ENCODE data around the gene GNG8.

Gene GNG8

GRCh38 chr19:46621191-46622117 is 14.5 kb downstream of the GNG8 start:
- DNase-seq (ENCODE audit: extremely low spot score, insufficient read length, low read depth) = no peak
- FAIRE-seq = no peak

- FAIRE-seq (no peak), DNase-seq (ENCODE audit: extremely low spot score, insufficient read length, low read depth) (no peak)
Measured at GRCh38 chr19:46620716-46621115, 15.3 kb downstream of the GNG8 start.

- no peak for DNase-seq (ENCODE audit: extremely low spot score, insufficient read length, low read depth)
- no peak for FAIRE-seq
Measured at GRCh38 chr19:46620267-46620666, 15.7 kb downstream of the GNG8 start.

- FAIRE-seq (peak; percentile 75), DNase-seq (ENCODE audit: extremely low spot score, insufficient read length, low read depth) (no peak)
Measured at GRCh38 chr19:46618670-46619231, 17.3 kb downstream of the GNG8 start.

GRCh38 chr19:46617601-46618000 is 18.4 kb downstream of the GNG8 start:
- no peak for FAIRE-seq
- DNase-seq (ENCODE audit: extremely low spot score, insufficient read length, low read depth) = no peak

- no peak for DNase-seq (ENCODE audit: extremely low spot score, insufficient read length, low read depth)
- FAIRE-seq = peak; percentile 52
Measured at GRCh38 chr19:46616631-46617322, 19.2 kb downstream of the GNG8 start.

- DNase-seq (ENCODE audit: extremely low spot score, insufficient read length, low read depth) (no peak), FAIRE-seq (no peak)
Measured at GRCh38 chr19:46615966-46616365, 20.0 kb downstream of the GNG8 start.

GRCh38 chr19:46614114-46614722 is 21.8 kb downstream of the GNG8 start:
- FAIRE-seq = peak; percentile 83
- DNase-seq (ENCODE audit: extremely low spot score, insufficient read length, low read depth) = peak; percentile 62

- FAIRE-seq (no peak), DNase-seq (ENCODE audit: extremely low spot score, insufficient read length, low read depth) (no peak)
Measured at GRCh38 chr19:46613525-46613924, 22.5 kb downstream of the GNG8 start.

GRCh38 chr19:46611776-46612175 is 24.2 kb downstream of the GNG8 start:
- FAIRE-seq (no peak), DNase-seq (ENCODE audit: extremely low spot score, insufficient read length, low read depth) (no peak)

GRCh38 chr19:46610851-46611770 is 24.9 kb downstream of the GNG8 start:
- no peak for DNase-seq (ENCODE audit: extremely low spot score, insufficient read length, low read depth)
- FAIRE-seq = peak; percentile 85

- DNase-seq (ENCODE audit: extremely low spot score, insufficient read length, low read depth) = no peak
- FAIRE-seq = no peak
Measured at GRCh38 chr19:46610413-46610775, 25.6 kb downstream of the GNG8 start.

GRCh38 chr19:46609511-46610412 is 26.2 kb downstream of the GNG8 start:
- no peak for FAIRE-seq

GRCh38 chr19:46608581-46609345 is 27.2 kb downstream of the GNG8 start:
- FAIRE-seq (no peak), DNase-seq (ENCODE audit: extremely low spot score, insufficient read length, low read depth) (no peak)

More at GRCh38 chr19:46609511-46610412, 26.2 kb downstream of the GNG8 start:
- DNase-seq (ENCODE audit: extremely low spot score, insufficient read length, low read depth) = no peak

GRCh38 chr19:46608178-46608577 is 27.8 kb downstream of the GNG8 start:
- DNase-seq (ENCODE audit: extremely low spot score, insufficient read length, low read depth) = no peak
- no peak for FAIRE-seq

GRCh38 chr19:46607448-46607841 is 28.6 kb downstream of the GNG8 start:
- DNase-seq (ENCODE audit: extremely low spot score, insufficient read length, low read depth) (no peak), FAIRE-seq (no peak)

- no peak for FAIRE-seq
- DNase-seq (ENCODE audit: extremely low spot score, insufficient read length, low read depth) = no peak
Measured at GRCh38 chr19:46606681-46607447, 29.1 kb downstream of the GNG8 start.

Data from GM18507 (cell line).